Measurements from ENCODE around the gene TLNRD1.

GRCh38 chr15:80967451-80967850 lies 33.3 kb upstream of the TLNRD1 start:
- no peak for TF ChIP-seq CTCF (IDR thresholded peaks at IDR 0.05)
- no peak for TF ChIP-seq POLR2A (IDR thresholded peaks at IDR 0.05)
